Choroid plexus epithelial cell (primary cell): ENCODE measurements around the gene CALML4.

ENCODE experiments used
- DNase-seq: peaks from one replicate; pipeline ENCODE4 v3.0.0-alpha.2; 2010; ENCODE audit warnings: low read depth
- H3K4me3 ChIP-seq: 2 replicates; pipeline ENCODE4 v1.5.1; 2011; ENCODE audit warnings: low read depth, mild to moderate bottlenecking, control low read depth, low read length, moderate library complexity
- CTCF ChIP-seq: conservative IDR thresholded peaks from 2 replicates; pipeline ENCODE4 v1.5.1; 2011; ENCODE audit warnings: low read depth, mild to moderate bottlenecking, control low read depth, inconsistent platforms, low read length, moderate library complexity

Gene CALML4

GRCh38 chr15:68204776-68205557 is at the start of gene CALML4:
TSS of gene CALML4 (minus strand) at chr15:68205332. CDS start at chr15:68205247, 85 bp downstream.
- TF ChIP-seq CTCF, result no peak
- no peak within 1 kb of the TSS for H3K4me3 ChIP-seq
- DNase-seq, result no peak

- no peak overlapping the region for H3K4me3 ChIP-seq
- DNase-seq, result peak; percentile 94
- peak; percentile 82 for TF ChIP-seq CTCF
These were observed 47.9 kb upstream of the CALML4 start for GRCh38 chr15:68252925-68253534.

GRCh38 chr15:68249058-68249713 is 44.1 kb upstream of the CALML4 start:
- no peak overlapping the region for H3K4me3 ChIP-seq
- DNase-seq, result no peak
- no peak for TF ChIP-seq CTCF

GRCh38 chr15:68244235-68244634 is 39.1 kb upstream of the CALML4 start:
- no peak for TF ChIP-seq CTCF
- DNase-seq, result no peak

GRCh38 chr15:68241088-68241935 is 36.2 kb upstream of the CALML4 start:
- TF ChIP-seq CTCF, result no peak
- no peak for DNase-seq
- no peak overlapping the region for H3K4me3 ChIP-seq

More at GRCh38 chr15:68244235-68244634, 39.1 kb upstream of the CALML4 start:
- H3K4me3 ChIP-seq, result no peak overlapping the region

GRCh38 chr15:68239025-68239424 is 33.9 kb upstream of the CALML4 start:
- no peak overlapping the region for H3K4me3 ChIP-seq
- TF ChIP-seq CTCF, result no peak
- no peak for DNase-seq
